ENCODE data around the gene AKT3. TPM values are rescaled to one million over a fixed set of nuclear protein-coding genes. Genes with fewer than 3 reads are reported as not detected.

AKT3 gene
- total RNA-seq, 1 donor from 2014 or later = 61.9 TPM

DNA sequence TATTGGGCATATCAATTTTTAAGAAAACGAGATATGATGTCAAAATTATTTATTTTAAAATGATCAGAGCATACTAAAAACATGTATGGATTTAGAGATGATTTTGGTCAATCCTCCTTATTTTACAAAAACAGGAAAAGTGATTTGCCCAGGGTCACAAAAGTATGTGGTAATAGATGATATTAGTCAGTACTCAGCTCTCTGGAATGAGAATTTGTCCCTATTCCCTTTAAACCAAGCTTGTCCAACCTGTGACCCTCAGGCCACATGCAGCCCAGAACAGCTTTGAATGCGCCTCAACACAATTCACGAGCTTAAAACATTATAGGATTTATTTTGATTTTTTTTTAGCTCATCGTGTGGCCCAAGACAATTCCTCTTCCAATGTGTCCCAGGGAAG, 104.7 kb downstream of the AKT3 start:
- no peak for DNase-seq (ENCODE audit: extremely low spot score in 2 of 2)
- TF ChIP-seq POLR2AphosphoS5 (IDR thresholded peaks at IDR 0.05; ENCODE audit: insufficient read depth in 1 of 2, low read depth in 1 of 2) (no peak), POLR2A (IDR thresholded peaks at IDR 0.05) (no peak)
- TF ChIP-seq, protein P1, sequence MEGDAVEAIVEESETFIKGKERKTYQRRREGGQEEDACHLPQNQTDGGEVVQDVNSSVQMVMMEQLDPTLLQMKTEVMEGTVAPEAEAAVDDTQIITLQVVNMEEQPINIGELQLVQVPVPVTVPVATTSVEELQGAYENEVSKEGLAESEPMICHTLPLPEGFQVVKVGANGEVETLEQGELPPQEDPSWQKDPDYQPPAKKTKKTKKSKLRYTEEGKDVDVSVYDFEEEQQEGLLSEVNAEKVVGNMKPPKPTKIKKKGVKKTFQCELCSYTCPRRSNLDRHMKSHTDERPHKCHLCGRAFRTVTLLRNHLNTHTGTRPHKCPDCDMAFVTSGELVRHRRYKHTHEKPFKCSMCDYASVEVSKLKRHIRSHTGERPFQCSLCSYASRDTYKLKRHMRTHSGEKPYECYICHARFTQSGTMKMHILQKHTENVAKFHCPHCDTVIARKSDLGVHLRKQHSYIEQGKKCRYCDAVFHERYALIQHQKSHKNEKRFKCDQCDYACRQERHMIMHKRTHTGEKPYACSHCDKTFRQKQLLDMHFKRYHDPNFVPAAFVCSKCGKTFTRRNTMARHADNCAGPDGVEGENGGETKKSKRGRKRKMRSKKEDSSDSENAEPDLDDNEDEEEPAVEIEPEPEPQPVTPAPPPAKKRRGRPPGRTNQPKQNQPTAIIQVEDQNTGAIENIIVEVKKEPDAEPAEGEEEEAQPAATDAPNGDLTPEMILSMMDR (IDR thresholded peaks at IDR 0.05) = no peak
- intact Hi-C loops (cut with DNase I) = no loop called here

DNA sequence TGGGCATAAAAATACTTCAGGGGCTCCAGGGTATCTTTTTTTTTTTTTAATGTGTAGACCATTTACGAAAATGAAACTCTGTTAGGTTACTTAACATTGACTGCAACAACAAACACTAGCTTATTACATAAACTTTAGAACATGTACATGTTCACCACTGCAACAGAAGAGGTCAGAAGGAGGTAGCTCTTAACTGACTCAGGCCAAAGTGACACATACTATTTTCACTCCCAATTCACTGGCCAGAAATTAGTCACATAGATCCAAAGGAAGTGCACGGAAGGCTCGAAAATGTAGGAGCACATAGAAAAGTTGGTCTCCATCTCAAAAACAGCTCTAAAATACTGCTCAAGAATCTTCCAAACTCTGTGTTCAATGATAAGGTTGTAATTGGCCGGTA, 107.2 kb downstream of the AKT3 start:
- intact Hi-C loops (cut with DNase I) = no loop called here
- no peak overlapping the region for H3K27ac ChIP-seq
- H3K9me3 ChIP-seq = no peaks in the 10 kb centered on the region
- TF ChIP-seq POLR2A (IDR thresholded peaks at IDR 0.05) (no peak), POLR2AphosphoS5 (IDR thresholded peaks at IDR 0.05; ENCODE audit: insufficient read depth in 1 of 2, low read depth in 1 of 2) (no peak)
- TF ChIP-seq, protein P1 (IDR thresholded peaks at IDR 0.05) = no peak
- no peaks in the 10 kb centered on the region for H3K27me3 ChIP-seq
- DNase-seq (ENCODE audit: extremely low spot score in 2 of 2) = no peak
- no peak overlapping the region for H3K4me3 ChIP-seq
- no peaks in the 10 kb centered on the region for H3K36me3 ChIP-seq
- peaks cover 5% of the 10 kb centered on the region for H3K4me1 ChIP-seq

More for the DNA sequence above, 104.7 kb downstream of the AKT3 start:
- H3K9me3 ChIP-seq = no peaks in the 10 kb centered on the region
- no peaks in the 10 kb centered on the region for H3K4me1 ChIP-seq
- H3K4me3 ChIP-seq = no peak overlapping the region
- H3K27ac ChIP-seq = no peak overlapping the region
- no peaks in the 10 kb centered on the region for H3K36me3 ChIP-seq
- H3K27me3 ChIP-seq = no peaks in the 10 kb centered on the region

DNA sequence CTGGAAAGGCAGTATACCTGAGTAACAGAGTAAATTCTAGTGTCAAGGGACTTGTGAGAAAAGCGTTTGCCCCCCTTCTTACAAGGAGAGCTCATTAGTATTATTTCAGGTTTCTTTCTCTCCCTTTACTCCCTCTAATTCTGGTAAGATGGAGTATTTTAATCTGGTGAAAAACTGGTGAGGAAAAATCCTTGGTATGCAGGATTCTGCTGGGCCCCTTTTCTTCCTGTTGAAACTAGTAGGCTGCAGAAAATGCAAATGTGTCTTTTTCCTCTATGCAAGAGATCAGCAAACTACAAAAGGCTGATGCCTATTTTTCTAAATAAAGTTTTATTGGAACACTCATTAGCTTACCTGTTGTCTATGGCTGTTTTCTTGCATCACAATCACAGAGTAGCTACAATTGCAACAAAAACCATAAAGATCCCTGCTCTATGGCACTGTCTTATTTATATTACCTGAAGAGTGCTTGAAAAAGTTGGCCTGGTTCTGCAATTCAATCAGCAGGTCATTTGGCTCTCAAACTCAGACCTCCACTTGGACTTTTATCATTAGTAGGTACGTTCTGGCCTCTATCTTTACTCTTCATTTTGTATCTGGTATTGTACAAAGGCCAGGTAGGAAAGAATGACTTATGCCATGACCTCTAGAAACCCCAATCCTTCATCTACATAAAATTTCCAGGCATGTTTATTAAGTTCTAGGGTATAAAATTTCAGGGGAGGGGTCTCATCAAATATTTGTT, 109.6 kb downstream of the AKT3 start:
- Histone ChIP-seq H3K4me3 (no peak overlapping the region), H3K36me3 (no peaks in the 10 kb centered on the region), H3K27ac (no peak overlapping the region), H3K4me1 (peaks cover 5% of the 10 kb centered on the region), H3K27me3 (no peaks in the 10 kb centered on the region), H3K9me3 (no peaks in the 10 kb centered on the region)
- no peak for DNase-seq (ENCODE audit: extremely low spot score in 2 of 2)
- intact Hi-C loops (cut with DNase I) = no loop called here
- TF ChIP-seq, protein P1 (IDR thresholded peaks at IDR 0.05) = no peak
- TF ChIP-seq POLR2A (IDR thresholded peaks at IDR 0.05) = no peak
- no peak for TF ChIP-seq POLR2AphosphoS5 (IDR thresholded peaks at IDR 0.05; ENCODE audit: insufficient read depth in 1 of 2, low read depth in 1 of 2)

DNA sequence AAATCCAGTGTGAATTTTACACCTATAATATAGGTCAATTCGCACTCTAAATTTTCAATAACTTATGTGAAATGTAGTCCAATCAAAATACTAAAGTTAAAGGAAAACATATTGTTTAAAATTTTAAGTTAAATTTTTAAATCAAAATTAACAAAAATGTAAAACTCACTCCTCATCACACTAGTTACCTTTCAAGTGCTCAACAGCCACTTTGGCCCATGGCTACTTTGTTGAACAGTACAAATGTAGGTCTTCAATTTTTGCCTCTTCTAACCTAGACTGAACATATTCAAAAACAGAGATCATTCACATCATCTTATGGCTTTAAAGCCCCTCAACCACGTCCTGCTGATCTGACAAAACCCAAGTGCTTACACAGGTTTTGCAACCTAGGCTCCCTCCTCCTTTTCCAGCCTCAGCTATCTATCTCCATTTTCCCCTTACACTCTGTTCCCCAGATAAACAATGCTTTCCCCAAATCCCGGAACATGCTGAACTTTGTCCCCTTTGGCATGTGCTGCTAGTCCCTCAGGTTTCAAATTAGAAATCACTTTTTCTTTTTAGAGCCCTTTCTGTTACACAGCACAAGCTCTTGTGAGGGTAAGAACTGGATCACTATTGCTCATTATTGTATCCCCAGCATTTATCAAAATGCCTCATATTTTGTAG, 110.6 kb downstream of the AKT3 start:
- no peaks in the 10 kb centered on the region for H3K9me3 ChIP-seq
- no peaks in the 10 kb centered on the region for H3K27me3 ChIP-seq
- intact Hi-C loops (cut with DNase I) = no loop called here
- H3K27ac ChIP-seq = no peak overlapping the region
- peaks cover 5% of the 10 kb centered on the region for H3K4me1 ChIP-seq
- H3K36me3 ChIP-seq = no peaks in the 10 kb centered on the region
- no peak overlapping the region for H3K4me3 ChIP-seq
- no peak for DNase-seq (ENCODE audit: extremely low spot score in 2 of 2)
- TF ChIP-seq POLR2A (IDR thresholded peaks at IDR 0.05) (no peak), POLR2AphosphoS5 (IDR thresholded peaks at IDR 0.05; ENCODE audit: insufficient read depth in 1 of 2, low read depth in 1 of 2) (no peak)
- TF ChIP-seq, protein P1 (IDR thresholded peaks at IDR 0.05) = no peak

DNA sequence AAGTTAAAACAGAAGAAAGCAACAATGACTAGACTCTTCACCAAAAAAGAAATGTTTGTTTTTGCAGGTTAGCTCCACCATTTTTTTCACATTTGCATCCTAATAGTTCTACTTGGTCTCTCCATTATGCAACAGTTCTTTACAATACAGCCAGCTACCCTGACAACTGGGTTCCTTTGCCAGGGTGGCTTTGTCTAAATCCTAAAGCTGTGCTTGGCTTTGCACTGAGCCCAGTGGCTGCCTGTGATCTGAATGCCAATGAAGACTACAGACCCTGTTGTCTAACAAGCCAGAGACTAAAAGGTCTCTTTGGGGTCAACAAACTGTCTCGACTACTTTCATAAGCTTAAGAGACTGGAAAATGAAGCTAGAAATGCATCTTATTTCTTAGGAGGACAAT, 112.0 kb downstream of the AKT3 start:
- no peak overlapping the region for H3K27ac ChIP-seq
- no peak overlapping the region for H3K4me3 ChIP-seq
- DNase-seq (ENCODE audit: extremely low spot score in 2 of 2) = no peak
- peaks cover 5% of the 10 kb centered on the region for H3K4me1 ChIP-seq
- H3K36me3 ChIP-seq = no peaks in the 10 kb centered on the region
- TF ChIP-seq POLR2A (IDR thresholded peaks at IDR 0.05) (no peak), POLR2AphosphoS5 (IDR thresholded peaks at IDR 0.05; ENCODE audit: insufficient read depth in 1 of 2, low read depth in 1 of 2) (no peak)
- TF ChIP-seq, protein P1 (IDR thresholded peaks at IDR 0.05) = no peak
- no peaks in the 10 kb centered on the region for H3K27me3 ChIP-seq
- intact Hi-C loops (cut with DNase I) = no loop called here
- H3K9me3 ChIP-seq = no peaks in the 10 kb centered on the region

All from vagina (tissue), 2 donors.